Stimulated activated CD4-positive, alpha-beta T cell treated with anti-CD3 and anti-CD28 coated beads, Interleukin-12 subunit alpha, Interleukin-12 subunit beta, amount 100 ng/mL, for 4 hours (primary cell): ENCODE data around the gene SAPCD1.
A peak's percentile ranks its signal among the peaks of the same experiment; 100 is the strongest.

Experiments
- DNase-seq: peaks from one replicate; pipeline ENCODE4 v3.0.0-alpha.2; 2020

SAPCD1 gene

DNA sequence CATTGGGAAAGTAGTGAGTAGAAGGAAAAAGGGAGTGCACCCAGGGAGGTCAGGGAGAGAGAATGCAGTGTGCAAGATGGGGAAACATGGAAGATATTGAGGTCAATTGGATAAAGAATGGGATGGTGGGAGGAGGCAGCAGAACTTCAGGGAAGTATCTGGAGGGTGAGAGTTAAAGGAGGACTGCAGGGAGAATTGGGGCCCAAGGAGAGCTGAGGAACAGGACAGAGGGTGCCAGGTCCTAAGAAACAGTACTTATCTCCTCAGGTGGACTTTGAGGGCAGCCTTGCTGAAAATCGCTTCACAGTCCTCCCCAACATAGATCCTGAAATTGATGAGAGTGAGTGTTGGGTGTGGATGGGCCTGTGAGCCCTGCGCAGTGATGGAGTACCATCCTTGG lies 4.2 kb upstream of the SAPCD1 start:
- DNase-seq, result no peak

DNA sequence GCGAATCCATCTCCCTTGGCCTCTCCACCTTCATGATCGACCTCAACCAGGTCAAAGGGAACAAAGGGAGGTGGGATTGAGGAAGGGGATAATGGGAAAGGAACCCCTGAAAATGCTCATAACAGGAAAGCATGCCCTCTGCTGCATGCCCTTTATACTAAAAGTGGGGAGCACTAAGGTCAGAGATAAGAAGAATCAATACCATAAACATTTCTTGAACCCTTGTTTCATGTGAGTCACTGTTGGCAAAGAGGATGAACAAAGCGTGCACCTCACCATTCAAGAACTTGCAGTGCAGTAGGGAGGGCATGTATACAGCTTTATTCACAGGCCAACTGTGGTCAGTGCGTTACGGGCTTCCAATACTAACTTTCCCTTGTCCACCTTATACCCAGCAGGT lies 1.7 kb upstream of the SAPCD1 start:
- DNase-seq, result no peak

DNA sequence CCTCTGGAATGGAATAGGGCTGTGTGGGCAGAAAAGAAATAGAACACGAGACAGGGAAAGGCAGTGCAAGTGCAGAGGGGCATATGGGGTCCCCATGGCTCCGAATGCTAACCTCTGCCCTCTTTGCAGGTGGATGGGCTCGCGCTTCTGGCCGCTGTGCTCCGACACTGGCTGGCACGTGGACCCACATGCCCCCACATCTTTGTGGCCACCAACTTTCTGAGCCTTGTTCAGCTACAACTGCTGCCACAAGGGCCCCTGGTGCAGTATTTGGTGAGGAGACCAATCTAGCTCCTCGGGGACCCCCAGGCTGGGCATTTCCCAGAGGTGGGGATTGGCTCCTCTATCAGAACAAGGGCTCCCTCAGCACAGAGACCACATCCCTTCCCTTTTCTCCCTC lies 1.1 kb upstream of the SAPCD1 start:
- DNase-seq, result no peak

DNA sequence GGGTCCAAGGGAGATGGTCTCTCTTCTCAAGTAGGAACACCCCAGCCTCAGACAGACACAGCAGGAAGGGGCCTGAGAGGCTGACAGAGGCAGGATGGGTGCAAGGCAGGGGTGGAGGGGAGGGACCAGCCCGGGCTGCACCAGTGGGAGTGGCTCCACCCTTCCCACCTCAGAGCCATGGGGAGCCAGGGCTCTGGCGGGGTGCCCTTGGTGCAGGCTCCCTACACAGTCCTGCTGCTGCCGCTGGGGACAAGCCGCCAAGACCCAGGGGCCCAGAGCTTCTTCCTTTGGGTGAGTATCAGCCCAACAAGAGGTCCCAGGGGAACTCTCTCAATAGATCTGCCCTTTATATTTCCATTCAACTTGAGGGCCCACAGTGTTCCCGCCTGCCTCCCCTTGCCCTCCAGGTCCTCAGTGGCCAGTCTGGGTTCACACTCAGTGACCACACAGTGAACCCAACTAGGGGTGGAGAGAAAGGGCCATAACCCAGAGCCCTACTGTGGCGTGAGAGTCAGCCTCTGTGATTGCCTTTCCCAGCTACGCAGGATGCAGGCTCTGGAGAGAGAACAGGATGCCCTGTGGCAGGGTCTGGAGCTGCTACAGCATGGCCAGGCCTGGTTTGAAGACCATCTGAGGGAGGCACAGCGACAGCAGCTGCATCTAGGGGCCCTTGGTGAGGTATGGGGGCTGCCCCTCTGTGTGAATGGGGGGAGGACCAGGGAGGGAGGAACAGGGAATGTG lies 592 bp downstream of the SAPCD1 start:
- no peak for DNase-seq

DNA sequence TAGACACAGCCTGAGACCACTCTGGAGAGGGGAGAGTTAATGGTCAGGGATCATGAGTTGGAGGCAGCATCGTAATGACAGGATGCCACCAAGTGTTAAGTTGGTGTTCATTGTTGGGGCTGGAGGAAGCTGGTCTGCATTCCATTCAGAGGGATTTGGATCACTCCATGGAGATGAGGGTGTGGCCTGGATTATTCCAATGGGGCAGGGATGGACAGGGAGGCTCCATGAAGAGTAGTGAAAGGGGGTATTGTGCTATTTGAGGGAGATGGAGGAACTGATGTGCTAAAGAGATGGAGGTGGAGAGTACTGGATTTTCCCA lies 1.1 kb downstream of the SAPCD1 start:
- DNase-seq, result no peak

DNA sequence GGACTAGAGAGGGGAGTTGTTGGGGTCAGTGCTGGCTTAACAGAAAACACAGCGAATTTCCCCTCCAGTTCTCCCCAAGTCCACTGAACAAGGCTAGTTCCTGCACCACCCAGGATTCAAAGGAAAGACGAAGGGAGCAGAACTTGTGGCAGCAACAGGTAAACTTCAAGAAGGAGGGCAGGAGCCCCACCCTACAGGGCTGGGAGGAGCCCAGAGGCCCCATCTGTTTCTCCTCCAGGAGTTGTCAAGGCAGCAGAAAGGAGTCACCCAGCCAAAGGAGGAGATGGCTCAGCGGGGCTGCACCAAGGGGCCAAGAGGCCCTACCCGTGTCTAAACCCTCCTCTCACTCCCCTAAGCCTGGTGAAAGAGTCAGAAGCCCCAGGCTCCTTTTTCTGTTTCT lies 1.7 kb downstream of the SAPCD1 start:
- DNase-seq, result no peak

DNA sequence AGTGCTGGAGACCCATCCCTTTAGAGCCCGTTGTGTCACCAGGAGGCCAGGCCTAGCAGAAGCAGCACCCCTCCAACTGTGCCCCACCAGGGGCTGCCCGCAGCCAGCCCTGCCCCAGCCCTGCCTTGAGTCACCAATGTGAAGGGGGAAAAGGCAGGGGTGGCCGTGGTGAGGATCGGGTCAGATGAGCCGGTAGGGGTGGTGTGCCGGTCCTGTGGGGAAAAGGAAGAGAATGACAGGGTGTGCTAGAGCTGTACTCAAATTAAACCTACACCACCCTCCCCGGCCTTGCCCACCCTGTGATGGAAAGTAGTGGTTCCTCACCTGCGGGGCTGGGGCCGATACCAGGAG lies 3.1 kb downstream of the SAPCD1 start:
- DNase-seq, result no peak

DNA sequence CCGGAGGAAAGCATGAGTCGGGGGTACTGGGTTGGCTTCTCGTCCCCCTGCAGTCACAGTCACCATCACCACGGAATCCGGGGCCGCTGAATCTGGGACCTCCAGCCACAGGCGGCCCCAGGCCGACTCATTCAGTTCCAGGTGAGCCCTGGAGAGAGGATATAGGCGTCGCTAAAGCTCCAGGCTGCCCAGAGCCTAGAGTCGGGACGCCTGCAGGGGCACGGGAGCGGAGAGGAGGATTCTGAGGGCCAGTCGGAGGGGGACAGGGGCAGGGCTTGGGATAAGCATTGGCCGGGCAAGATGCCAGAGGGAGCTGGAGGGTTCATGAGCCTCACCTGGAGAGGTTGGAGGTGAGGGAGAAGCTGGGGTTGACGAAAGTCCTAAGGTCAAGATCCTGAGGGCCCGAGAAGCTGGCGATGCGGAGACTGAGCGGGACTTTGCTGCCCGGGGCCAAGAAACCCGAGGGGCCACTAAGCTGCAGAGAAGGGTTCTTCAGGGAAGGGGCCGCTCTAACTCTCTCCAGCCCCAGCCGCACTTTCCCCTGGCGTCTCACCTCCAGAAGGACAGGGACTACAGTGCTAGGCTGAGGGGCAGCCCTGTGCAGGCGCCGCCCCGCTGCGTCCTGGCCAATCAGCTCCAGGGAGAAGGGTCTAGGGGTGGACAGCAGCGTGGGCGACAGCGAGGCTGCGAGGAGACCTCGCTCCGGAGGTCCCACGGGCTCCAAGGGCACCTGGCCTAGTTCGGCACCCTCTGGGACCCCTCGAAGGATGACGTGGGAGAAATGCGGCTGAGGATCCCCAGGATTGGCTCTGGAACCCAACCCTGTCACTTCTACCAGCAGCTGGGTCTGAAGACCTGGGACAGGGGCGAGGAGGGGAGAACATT lies 3.7 kb downstream of the SAPCD1 start:
- no peak for DNase-seq

DNA sequence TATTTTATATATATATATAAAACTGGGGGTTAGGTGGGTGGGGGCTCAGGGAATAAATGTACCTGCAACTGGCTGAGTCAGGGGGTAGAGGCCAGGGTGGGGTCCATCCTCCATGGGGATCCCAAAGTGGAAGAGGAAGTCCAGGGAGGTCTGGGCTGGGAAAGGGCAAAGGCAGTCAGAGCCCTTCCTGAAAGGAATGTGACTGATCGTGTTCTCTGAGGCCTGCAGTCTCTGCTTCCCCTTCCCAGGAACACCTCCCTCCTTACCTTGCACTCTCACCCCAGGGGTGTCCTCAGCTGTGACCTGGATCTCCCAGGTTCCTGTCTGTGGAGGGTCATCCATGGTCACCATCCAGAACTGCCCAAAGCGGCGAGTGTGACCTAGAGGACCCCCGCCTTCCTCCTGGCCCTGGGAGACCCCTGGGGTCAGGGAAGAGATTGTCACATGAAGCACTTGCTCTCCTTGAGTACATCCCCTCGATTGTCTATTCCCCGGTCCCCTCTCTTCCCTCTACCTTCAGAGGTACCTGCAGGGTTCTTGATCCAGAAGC lies 4.7 kb downstream of the SAPCD1 start:
- DNase-seq, result no peak

DNA sequence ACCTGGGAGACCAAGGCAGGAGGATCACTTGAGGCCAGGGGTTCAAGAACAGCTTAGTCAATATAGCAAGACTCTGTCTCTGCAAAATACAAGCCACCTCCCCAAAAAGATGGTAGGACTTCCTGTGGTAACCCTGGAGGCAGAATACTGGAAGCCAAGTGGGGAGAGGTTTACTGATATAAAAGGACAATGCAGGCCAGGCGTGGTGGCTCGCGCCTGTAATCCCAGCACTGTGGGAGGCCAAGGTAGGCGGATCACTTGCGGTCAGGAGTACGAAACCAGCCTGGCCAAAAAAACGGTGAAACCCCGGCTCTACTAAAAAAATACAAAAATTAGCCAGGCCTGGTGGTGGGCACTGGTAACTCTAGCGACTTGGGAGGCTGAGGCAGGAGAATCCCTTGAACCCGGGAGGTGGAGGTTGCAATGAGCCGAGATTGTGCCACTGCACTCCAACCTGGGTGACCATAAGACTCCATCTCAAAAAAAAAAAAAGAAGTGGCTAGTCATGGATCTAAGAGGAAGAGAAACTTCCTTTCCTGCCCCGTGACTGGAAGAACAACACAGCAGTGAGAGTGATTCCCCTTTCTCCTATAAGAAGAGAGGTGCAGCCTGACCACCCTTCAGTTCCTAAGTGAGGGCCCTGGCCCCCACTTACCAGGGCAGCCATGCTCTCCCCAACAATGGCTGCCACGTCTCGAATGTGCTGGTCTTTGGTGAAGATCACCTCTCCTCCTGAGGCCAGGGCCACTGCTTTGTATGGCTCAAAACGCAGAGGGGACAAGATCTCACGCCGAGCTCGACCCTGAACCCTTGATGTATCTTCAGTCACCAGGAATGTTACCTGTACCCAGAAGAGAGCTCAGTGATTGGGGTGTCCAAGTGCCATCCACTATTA lies 6.2 kb downstream of the SAPCD1 start:
- no peak for DNase-seq

DNA sequence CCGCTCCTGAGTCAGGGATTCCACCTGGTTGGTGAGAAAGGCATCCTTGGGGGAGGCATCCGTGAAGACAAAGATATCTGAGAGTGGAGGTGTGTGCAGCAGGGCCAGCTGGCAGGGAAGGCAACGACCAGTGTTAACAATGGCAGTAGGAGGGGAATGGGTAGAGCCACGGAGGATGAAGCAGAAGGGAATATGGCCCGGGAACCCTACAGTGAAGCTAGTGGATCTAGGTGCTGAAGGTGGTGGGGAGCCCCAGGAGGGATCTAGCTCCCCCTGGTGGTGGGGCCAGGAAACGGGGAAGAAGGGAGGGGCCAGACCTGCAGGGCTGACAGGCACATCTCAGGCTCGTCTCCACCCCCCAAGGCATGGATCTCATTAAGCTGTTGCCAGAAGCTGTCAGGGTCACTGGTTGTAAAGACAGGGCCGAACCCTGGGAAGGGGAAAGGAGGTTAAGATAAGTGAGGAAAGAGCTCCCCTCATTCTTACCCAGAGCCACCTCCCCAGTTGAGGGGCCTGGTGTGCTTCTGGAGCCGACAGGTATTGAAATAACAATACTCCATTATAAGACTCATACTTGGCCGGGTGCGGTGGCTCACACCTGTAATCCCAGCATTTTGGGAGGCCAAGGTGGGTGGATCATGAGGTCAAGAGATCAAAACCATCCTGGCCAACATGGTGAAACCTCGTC lies 7.4 kb downstream of the SAPCD1 start:
- peak; percentile 70 for DNase-seq

DNA sequence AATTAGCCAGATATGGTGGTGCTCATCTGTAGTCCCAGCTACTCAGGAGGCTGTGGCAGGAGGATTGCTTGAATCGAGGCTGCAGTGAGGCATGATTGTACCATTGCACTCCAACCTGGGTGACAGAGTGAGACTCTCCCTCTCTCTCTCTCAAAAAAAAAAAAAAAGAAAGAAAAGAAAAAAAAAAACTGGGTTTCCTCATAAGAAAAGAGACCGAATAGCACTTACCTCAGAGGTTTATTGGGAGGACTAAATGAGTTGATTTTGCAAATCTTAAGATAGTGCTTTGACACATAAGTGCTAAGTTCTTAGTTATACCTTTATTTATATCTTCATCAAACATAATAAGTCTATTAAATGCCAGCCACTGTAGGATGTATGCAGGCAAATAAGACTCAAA lies 8.4 kb downstream of the SAPCD1 start:
- DNase-seq, result no peak

DNA sequence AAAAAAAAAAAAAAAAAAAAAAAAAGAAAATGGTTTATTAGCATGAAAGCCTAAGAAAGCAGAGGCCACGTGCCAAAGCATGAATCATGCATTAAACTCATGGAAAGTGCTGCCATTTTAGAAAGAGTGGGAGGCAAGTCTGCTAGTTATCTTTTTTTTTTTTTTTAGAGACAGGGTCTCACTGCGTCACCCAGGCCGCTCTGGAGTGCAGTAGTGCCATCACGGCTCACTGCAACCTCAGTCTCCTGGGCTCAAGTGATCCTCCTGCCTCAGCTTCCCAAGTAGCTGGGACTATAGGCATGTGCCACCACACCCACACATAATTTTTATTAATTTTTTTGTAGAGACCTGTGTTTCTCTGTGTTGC lies 9.5 kb downstream of the SAPCD1 start:
- DNase-seq, result no peak

DNA sequence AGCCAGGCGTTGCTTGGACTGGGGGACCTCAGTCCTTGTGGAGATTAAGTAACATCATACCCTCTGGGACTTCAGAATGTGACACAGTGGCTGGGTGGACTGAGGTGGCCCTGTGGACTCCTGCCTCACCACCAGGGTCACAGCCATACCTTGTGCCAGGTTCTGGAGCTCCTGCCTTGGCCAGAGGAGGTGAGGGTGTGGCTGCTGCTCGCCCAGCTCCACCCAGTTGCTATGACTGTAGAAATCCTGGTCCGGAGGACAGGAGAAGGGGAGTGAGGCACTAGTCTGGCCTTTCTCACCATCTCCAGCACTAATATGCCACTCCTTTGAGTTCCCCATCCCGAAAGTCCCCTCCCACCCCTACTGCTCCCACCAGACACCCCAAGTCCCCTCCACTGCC lies 12.7 kb downstream of the SAPCD1 start:
- DNase-seq, result no peak

DNA sequence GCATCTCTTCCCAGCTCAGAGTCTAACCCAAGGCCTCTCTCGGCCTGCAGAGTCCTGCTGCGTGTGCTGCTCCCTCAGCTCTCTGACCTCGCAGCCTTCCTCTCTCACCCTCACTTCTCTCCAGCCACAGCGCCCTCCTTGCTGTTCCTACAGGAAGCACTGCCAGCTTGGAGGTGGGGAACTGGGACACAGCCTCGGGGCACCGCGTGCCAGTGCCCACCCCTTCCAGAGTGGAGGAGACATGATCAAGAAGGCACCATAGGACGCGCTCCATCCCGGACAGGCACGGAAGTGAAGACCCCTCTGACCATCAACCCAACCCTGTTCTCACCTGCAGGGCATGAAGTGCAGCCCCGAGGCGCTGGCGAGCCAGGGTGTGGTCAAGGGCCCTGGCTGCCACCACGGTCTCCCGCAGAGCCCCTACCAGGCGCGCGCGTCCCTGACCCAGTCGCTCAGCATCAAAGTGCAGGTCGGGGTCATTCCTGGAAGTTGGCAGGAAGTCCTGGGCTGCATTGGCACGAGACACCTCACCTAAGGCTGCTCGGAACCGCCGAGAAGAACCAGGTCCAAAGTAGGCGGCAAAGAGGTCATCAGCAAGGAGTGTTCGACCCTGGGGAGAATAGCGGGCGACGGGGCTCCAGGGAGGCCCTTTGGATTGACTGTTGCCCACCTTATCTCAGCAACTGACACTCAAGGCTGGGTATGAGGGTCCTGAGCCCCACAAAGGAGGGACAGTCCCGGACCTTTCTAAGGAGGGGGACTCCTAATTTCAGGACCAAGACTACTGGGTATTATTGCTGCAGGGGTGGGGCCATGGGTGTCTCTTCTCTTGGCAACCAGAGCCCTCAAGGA lies 13.4 kb downstream of the SAPCD1 start:
- DNase-seq, result no peak

DNA sequence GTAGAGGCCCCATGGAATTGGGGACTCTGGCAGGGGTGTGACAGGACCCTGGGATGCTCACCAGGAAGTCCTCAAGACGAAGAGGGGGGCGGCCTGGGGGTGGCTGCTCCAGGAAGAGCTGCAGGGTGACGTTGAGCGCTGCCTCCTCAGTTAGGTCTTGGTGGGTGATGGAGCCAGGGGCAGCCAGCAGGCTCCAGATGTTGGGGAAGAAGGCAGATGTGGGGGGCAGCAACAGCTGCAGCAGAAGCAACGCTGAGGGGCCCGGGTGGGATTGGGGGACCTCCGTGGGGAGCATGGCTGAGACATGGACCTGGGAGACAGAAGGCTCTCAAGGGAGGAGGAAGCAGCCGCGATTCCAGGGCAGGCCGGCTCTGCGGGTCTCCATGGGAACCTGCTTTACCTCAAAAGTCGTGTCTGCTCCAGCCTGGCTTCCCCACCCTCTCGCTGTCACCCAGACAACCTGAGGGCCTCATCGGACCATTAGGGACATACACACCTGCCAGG lies 14.1 kb downstream of the SAPCD1 start:
- no peak for DNase-seq

DNA sequence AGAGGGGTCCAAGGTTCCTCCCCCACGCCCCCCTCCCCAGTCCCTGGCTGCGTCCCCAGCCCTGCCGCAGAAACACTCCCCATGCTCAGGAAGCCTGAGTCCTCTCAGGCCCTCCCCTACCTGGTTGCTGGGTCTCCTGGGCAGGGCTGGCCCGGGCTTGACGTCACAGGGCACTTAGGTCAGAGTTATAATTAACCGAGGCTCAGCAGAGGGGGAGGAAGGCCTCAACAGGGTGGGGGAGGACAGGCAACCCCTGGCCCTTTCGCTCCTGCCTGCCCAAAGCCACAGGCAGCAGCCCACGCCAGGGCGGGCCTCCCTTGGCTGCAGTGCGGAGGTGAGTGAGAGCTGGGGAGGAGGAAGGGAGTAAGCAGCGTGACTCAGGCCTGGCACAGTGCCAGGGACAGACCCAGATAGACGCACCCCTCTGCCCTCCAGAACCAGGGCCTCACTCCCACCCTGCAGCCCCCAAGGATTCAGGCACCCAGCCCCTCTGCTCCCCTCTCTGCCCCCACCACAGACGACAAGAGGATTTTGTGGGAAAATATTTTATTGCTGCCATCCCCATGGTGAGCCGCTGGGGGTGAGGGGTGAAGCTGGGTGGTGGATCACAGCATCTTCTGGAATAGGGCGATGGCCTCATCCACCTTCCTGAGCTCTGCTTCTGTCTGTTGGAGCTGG lies 14.7 kb downstream of the SAPCD1 start, which contains the start of gene VWA7:
TSS of gene VWA7 (minus strand) at position 340 of the 678 bp plus-strand sequence. CDS start 549 bp downstream, outside the sequence.
- DNase-seq, result peak; percentile 78

DNA sequence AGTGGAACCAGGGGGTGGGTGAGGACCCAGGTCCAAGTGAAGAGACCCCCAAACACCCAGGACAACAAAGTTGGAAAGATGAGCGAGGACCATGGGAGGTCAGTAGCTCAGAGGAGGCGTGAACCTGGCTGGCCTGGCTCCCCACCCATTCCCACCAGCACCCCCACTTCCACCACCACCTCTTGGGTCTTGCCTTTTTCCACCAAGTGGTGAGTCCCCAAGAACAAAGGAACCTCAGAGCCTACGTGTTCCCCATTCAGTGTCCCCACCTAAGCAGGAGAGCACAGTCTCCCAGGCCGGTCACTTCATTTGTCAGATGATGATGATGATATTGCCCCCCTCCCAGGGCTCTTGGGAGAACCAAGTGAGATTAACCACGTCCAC lies 15.2 kb downstream of the SAPCD1 start:
- no peak for DNase-seq

DNA sequence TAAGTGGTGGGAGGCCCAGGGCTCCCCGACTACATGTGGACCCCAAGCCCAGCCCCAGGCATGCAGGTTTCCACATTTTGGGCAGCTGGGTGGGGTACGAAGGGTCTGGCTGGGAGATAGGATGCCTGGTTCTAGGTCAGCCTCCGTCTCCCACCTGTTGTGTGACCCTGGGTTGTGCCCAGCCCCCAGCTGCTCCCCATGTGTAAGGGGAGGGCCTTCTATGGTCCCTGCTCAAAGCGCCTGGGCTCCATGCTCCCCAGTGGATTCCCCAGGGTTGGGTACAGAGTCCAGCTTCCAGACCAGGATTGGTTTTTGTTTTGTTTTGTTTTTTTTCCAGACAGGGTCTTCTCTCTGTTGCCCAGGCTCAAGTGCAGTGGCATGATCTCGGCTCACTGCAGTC lies 15.7 kb downstream of the SAPCD1 start:
- DNase-seq, result no peak

DNA sequence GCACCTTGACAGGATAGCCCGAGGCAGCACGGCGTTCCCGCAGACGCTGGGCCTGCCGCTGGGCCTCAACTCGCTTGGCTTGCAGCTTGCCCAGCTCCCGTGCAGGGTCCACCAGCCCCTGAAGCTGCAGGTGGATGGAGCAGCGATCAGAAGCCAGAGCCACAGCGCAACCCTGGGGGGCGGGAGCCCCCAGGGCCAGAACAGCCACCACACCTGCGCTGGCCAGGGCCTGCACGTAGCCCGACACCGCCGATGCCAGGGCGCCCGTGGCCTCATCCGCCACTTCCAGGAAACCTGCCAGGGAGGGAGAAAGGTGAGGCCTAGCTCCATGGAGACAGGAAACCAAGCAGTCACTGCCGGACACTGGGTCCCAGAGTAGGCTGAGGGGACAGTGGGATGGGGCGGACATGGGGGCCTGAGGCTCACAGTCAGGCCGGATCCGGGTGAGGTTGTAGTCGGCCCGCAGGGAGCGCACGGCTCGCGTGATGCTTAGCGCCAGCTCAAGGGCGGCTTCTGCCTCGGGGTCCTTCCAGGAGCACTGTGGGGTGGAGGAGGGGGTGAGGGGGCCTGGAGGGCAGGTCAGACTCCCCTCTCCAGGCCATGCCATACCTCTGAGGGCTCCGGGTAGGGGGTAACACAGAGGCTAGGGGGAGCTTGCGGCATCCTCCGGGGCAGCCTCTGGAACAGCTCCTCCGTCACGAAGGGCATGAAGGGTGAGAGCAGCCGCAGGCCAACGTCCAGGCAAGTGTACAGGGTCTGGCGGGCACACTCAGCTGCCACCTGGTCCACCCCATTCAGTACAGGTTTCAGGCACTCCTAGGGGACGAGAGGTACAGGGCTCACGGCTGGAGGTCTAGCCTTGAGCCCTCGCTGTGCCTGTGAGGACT lies 16.8 kb downstream of the SAPCD1 start:
- DNase-seq, result no peak
